ENCODE measurements around the gene P3H2.

Gene P3H2

DNA sequence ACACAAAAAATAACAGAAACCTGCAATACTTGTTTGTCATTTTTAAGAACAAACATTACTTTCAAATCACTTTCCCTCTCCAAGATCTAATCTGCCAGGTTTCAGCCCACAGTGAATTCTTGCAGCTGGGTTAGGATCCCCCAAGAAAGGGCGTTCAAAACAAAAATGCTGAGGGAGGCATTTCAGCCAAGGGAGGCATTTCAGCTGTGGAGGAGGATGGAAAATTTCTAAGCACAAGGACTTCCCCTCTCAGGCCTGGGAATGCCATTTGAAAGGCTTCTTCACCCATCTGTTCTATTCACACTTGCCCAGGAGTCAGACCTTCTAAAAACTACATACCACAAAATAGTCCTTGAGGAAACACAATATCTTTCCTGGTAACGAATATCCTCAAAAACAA lies 69.1 kb downstream of the P3H2 start:
- DNase-seq (ENCODE audit: low spot score) = no peak

DNA sequence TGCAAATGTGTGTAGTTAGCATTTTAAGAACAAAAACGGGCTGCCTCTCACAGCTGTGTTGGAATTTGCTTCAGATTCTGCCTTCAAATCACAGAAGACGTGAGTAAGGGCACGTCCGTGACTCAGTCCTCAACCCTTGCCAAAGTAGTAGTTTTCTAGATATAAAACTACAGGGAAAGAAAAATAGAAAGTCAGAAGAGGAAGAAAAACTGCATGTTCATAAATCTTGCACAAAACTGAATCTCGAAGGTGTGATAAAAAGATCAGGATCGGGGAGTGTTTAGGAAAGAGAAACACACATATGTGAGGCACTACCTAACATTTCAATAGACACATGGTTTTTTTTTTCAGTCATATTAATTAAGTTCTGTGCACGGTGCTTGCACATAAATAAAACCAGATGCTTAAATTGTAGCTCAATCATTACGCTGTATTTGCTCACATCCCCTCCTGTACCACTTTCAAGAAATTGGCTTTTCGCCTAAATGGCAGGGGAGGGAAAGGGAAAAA lies 71.7 kb downstream of the P3H2 start:
- no peak for DNase-seq (ENCODE audit: low spot score)

DNA sequence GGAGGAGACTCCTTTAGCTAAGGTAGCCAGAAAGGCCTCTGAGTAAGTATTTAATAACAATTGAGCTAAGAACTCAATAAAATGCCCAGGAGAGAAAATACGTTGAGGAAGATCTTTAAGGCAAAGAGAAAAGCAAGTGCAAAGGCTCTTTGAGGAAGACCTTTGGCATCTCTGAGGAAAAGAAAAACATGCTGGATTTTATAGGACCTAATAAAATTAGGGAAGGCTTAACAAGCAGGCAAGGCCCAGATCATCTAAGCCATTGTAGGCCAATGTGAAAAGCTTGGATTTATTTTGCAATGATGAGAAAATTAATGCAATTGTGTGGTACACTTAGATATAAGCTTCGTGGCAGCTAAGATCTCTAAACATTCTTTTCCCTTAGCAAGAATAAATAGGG lies 75.7 kb downstream of the P3H2 start:
- no peak for DNase-seq (ENCODE audit: low spot score)

DNA sequence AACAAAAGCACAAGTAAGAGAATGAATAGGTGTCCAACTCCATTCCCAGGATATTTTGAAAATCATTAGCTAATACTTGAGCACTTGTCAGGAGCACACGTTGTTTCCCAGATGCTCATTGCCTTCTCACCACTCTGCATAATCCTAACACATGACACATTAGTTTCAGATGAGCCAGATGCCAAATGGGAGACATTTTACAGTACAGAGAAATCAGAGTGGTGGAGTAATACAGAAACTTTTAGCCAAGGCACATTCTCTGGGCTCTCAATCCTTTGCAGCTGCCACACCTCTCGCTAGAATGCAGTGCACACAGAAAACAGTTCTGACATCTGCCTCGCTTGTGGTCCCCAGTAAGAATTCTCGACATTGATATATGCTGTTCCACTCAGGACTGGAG lies 76.6 kb downstream of the P3H2 start:
- no peak for DNase-seq (ENCODE audit: low spot score)

DNA sequence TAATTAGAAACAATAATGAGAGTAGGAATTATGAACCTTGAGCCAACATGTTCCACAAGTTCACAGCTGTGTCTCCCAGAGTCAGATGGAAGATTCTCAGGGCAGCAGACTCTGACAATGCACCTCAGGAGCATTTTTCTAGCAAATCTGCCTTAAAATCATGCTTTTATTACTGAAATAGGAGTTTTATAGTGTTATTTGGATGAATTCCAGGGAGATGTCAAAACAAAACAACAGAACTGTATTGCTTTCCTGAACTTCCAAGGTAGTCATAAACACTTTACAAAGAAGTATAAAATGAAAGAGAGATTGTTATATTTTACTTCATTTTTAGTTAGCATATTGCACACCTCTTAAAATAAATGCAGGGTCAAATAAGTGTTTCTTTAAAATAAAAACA lies 77.0 kb downstream of the P3H2 start:
- DNase-seq (ENCODE audit: low spot score) = no peak

DNA sequence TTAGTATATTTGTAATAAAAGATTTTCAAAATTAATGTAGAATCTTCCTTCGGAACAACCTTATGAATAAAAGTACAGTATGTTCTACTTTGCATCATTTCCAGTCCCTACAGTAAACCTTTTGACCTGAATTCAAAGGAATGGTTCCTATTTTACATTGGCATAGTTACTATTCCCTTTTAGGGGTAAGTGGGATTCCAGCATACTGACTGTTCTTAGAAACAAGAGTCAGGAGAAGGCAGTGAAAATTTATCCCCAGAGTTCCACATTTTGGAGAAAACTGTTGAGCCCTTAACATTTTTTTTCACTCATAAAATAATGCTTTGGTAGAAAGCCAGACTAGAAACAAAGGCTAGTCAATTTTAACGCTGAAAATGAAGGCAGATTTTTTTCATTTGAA lies 78.1 kb downstream of the P3H2 start:
- DNase-seq (ENCODE audit: low spot score) = no peak

DNA sequence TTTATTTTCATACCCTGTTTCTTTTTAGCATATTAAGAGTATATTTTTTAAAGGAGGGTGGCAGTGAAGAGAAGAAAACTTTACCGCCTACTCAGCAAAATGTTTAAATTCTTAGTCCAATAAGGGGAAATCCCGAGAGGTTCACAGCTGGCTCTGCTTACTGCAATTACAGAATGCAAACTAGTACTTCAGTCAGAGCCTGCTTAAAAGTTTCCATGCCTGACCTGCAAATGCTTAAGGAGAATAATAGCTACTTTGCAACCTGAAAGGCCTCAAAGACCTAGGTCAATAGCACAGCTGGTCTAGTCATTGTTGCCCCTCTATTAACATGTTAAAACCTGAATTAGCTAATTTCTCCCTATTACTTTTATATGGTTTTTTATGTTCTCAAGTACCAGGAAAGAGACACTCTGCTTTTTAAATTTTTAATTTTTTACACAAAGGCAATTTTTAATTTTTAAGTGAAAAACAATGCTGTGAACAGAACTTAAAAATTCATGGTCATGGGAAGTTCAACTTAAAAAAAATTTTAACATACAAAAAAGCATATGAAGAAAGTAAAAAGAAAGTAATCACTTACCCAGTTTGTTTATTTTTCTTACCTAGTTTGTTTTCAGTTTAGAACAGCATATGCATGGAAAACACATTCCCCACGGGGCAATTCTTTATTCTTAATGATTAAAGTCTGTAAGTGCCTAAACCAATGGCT lies 79.2 kb downstream of the P3H2 start:
- no peak for DNase-seq (ENCODE audit: low spot score)

DNA sequence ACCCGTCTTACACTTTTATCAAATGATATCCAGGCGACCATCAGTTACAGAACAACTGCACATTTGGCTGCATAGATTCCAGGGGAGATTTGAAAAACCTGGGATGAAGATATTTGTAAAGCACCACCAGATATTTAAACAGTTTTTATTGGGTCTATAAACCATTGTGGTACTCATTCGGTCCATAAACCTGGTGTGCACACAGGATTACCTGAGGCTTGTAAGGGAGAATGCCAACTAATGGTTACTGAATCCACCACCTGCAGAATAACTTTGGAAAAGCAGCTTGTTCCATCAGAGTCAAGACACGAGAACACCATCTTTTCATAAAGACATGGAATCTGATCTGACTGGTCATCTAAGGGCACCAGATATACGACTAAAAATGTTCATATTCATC lies 80.6 kb downstream of the P3H2 start:
- no peak for DNase-seq (ENCODE audit: low spot score)

DNA sequence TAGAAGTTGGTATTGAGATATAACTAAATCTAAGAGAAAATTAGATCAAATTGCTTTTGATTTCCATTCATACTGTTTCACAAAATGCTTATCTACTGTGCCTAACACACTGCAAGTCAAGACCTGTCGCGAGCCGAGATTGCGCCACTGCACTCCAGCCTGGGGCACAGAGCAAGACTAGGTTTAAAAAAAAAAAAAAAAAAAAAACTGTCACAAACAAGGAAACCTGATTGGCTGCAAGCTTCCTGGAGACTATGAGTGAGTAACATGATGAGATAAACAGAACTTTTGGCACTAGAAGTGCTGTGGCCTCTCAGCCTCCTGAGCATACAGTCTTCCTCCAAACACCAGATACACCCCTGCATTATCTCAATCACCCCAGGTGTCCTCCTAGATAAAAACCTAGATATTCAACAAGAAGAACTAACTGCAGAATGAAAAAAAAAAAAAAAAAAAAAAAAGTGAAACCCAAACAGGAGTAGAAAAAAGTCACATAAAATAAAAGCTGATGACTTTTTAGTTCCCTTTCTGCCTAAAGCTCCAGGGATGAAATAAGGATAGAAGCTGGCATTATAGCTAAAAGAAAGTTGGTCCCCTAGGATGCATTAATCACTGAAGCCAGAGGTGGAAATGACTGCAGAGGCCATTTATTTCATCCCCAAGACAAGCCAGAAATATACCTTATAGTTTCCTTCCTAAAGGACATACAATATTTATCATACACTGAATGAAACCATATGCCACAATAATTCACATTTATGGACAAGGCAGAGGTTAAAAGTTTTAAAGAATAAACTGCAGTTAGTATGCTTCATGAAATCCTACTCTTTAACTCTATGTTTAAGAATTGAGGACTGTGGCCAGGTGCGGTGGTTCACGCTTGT lies 82.4 kb downstream of the P3H2 start:
- DNase-seq (ENCODE audit: low spot score) = no peak

DNA sequence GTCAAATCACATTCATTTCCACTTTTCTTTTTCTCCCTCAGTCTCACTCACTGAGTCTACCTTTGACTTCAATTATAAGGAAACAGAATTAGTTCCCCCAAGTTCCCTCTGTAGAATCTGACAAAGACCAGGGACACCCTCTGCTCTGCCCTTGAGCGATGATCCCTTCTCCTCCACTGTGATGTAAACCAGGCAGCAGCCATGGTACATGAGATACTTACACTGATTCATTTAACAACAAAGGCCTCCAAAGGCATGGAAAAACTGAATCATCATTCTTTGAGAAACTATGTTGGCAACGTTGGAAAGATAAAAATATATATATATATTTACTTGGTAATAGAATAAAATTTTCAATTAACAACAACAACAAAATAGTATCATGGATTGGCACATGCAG lies 84.1 kb downstream of the P3H2 start:
- no peak for DNase-seq (ENCODE audit: low spot score)

DNA sequence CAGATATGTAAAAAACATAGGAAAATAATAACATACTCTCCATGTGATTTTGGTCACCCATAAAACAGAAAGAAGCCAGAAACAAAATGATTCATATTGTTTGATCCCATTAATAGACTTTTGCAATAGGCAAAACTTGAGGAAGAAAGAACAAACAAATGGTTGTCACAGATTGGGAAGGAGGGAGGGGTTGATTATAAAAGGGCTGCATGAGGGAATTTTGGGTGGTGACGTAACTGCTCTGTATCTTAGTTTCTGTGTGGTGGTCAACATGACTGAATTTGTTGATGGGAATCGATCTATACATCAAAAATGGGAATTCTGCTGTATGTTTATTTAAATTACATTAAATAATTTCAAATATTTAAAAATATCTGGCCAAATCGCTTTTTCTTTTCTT lies 86.3 kb downstream of the P3H2 start:
- DNase-seq (ENCODE audit: low spot score) = no peak

DNA sequence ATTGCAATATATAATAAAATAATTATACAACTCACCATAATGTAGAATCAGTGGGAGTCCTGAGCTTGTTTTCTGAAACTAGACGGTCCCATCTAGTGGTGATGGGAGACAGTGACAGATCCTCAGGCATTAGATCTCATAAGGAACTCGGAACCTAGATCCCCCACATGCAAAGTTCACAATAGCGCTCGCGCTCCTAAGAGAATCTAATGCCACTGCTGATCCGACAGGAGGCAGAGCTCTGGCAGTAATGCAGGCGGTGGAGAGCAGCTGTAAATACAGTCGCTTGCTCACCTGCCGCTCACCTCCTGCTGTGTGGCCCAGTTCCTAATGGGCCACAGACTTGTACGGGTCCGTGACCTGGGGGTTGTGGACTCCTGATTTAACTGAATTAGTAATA lies 87.8 kb downstream of the P3H2 start:
- no peak for DNase-seq (ENCODE audit: low spot score)

DNA sequence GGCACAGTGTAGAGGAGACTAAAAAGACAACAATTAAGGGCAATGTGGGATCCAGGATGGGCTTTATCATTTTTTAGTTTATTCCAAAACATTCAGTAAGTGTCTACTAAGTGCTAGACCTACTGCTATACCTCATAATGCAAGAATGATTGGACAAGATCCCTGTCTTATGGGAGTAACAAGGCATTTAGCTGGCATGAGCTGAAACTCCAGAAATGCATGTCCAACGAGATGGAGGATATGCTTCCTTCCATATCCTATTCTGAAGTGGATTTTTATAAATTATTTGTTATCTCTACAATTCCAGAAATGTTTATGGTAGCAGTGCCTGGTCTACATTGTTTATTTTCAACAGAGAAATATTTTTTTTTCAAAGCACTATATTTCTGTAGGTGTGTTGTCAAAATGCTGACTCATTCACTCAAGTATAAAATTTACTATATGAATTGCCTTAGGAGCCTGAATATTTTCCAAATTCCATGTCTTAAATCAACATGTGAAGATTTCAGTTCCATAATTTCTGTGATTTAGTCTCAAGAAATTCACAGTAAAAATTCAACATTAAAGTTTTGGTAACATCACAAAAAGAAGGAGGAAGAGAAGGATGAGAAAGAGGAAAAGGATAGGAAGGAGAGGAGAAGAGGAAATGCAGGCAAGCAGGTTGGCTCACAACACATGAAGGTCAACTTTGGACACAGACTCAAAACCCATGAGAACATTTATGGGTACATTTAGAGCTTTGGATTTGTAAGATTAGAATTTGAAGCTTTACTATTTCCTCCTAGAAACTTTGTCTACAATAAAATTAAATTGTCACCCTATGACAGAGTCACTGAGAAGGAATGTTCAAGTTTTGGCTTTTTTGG lies 88.6 kb downstream of the P3H2 start:
- no peak for DNase-seq (ENCODE audit: low spot score)

DNA sequence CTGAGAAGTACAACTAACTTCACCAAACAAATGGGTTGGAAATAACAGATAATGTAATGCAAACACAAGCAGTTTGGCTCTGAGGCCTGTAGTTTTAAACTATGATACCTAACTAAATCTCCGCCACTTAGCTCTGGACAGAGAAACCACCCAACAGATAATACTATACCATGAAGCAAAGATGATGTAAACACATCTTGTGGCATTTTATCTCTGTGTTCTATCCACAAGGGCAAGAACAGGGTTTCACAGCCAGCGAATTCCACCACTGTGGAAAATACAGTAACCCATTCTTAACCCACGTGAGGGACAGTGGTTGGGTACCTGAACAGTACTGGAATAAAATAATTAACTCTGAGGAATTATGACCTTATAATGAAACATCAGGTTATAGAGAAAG lies 93.6 kb downstream of the P3H2 start:
- DNase-seq (ENCODE audit: low spot score) = no peak

DNA sequence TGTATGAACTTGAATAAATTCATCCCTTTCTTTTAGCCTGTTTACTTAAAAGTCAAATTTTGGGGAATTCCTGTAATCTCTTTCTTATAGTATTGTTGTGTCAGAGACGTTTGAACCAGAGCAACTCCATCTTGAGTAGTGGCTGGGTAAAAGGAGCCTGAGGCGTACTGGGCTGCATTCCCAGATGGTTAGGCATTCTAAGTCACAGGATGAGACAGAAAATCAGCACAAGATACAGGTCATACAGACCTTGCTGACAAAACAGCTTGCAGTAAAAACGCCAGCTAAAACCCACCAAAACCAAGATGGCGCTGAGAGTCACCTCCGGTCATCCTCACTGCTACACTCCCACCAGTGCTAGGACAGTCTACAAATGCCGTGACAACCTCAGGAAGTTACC lies 94.5 kb downstream of the P3H2 start:
- DNase-seq (ENCODE audit: low spot score) = no peak

DNA sequence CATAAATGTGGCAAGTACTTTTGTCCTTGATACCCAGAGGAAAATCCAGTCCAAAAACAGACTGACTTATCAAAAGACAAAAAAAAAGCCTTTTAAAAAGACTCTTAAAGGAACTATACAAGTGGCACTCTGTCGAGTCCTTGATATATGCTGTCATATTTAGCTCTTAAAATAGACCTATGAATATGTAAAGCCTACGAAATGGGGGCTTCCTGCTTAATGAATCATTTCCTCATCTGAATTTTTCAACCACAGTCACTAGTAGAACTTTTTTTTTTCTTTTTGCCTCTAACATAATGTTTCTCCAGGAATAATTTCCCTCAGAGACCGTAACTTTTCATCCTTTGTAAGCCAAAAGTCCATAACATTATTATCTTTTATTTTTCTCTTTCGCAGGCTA lies 95.8 kb downstream of the P3H2 start:
- DNase-seq (ENCODE audit: low spot score) = no peak

DNA sequence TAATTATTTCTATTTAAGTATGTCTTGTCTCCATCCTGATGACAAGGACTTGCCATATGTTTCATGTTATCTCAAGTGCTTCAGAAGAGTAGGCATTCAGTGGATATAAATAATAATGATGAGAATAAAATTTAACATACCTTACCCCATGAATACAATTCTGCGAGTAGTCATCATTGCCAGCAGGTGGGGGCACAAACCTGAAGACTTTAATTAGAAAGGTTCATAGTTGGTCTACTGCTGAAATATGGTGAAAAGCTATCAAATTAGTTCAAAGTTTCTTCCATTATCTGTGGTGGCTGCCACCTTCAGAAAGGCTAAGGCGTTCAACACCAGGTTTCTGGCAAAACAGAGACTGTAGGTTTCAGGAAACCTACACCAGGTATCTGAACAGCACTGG lies 100.9 kb downstream of the P3H2 start:
- no peak for DNase-seq (ENCODE audit: low spot score)

DNA sequence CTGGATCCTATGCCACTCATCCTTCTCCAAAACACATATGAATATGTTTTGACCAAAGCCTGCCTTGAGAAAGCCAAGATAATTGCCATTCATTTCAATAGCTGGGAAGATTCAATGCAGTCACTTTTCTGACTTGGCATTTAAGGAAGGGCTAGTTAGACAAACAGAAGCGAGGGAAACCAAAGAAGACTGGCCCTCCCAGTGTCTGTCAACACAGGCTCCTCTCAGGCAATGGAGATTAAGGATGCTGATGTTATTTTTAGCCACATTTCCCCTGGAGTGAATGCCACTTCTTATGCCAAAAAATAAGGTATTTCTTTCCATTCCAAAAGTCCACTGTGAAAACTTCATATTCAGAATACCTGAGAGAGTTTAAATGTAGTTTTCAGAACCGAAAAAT lies 101.7 kb downstream of the P3H2 start:
- no peak for DNase-seq (ENCODE audit: low spot score)

DNA sequence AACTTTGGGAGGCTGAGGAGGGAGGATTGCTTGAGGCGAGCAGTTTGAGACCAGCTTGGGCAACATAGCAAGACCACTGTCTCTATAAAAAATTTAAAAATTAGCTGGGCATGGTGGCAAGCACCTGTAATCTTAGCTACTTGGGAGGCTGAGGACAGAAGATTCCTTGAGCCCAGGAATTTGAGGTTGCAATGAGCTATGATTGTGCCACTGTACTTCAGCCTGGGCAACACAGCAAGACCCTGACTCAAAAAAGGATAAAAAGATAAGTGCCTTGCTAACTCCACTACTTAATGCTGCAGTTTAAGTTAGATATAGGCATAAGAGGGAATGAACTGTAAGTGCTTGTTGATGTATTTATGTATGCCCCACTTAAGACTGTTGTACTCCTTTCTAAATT lies 102.2 kb downstream of the P3H2 start:
- DNase-seq (ENCODE audit: low spot score) = no peak

DNA sequence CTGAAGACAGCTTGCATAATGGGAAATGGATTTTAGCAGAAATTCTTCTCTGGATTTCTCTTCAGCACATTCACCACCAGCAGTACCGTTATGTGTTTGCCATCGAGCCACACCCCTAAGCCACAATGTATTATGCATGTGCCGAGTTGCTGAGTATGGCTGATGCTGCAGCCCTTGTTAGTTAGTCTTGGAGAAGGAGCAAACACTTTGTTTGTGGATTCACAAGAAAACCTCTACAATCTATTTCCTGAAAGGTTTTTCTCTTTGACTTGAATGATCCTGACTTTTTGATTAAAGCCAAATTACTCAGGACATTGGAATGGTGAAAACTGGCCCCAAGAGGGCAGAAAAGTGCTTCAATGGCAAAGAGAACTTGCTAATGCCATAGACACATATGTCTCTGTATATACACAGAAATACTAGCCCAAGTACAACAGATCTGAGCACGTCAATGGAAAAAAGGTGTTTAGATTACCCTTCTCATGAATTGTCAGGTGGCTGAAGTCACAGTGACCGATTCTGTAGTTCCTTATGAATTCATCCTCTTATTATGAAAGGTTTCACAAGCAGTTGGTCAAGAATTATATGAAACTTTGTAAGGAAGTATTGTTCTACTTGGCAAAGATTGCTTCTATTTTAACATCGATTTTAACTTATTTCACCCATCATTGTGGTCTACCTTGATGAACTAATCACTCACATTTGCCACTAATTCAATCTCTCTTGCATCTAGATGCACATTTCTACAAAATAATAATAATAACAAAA lies 103.0 kb downstream of the P3H2 start:
- DNase-seq (ENCODE audit: low spot score) = peak; percentile 54

DNA sequence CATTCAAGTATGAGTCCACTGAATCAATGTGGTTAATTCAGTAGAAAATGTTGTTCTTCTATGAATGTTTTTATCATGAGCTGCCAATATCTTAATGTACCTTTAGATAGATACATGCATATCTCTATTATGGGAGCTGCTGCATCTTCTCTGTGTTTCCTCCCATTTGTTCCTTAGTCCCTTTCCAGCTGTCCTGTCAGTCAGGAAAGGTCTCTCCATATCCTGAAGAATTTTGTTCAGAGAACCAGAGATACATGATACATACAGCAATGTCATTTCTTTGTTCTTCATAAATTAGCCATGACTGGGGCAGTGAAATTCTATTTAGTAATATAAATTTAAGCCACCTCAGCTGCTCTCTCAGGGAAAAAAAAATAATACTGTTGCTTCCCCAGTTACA lies 103.7 kb downstream of the P3H2 start:
- no peak for DNase-seq (ENCODE audit: low spot score)

DNA sequence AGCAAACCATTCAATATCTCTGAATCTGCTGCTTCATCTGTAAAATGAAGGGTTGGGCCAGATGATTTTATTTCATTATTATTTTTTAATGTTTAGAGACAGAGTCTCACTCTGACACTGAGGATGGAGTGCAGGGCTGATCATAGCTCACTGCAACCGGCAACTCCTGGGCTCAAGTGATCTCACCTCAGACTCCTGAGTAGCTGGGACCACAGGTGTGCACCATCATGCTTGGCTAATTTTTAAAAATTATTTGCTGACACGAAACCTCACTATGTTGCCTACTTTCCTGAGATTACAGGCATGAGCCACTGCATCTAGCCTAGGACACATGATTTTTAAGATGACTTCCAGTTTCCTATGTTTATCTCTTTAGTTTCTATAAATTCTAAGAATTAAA lies 105.8 kb downstream of the P3H2 start:
- DNase-seq (ENCODE audit: low spot score) = no peak
